ENCODE measurements around the gene LILRA5. TPM values are rescaled to one million over a fixed set of nuclear protein-coding genes. Genes with fewer than 3 reads are reported as not detected.

The LILRA5 gene
- total and polyA plus RNA-seq, 10 of the 15 experiments (the other 5 are each of a cell fraction or from before 2014, with no cell fraction given), result 0.05 to 1.2 (median 0.36) TPM; not detected in 4

DNA sequence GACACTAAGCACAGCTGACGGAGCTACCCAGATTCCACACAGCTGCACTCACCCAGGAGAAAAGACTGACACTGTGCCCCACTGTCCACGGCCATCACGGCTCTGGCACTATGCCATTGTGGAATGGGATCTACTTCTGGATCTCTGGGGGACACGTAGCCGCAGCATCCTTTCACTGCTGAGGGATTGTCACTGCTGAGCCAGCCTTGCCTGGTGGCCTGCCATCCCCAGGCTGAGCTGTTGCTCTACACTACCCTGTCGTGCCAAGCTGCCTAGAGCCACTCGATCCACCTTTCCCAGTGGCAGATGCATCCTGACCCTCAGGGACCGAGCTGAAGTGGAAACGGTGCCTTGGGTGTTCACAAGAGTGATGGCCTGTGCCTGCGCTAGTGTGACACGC lies 50.9 kb downstream of the LILRA5 start:
- Histone ChIP-seq H4K20me1 (ENCODE audit: control insufficient read depth, insufficient read depth) (no peaks in the 10 kb centered on the region), H3K27ac (ENCODE audit: control insufficient read depth, insufficient read depth) (no peak overlapping the region), H3K4me2 (ENCODE audit: control insufficient read depth, insufficient read depth) (no peak overlapping the region), H3K79me2 (ENCODE audit: control insufficient read depth, insufficient read depth, low read length) (no peaks in the 10 kb centered on the region), H3K9ac (ENCODE audit: control insufficient read depth, insufficient read depth, low read length) (no peak overlapping the region), H3K27me3 (replicated peaks in 1 of 2; ENCODE audit: control insufficient read depth in 2 of 2, insufficient read depth in 2 of 2, low read length in 1 of 2) (0 out of 4 replicates have a peak, but pooled peaks cover 0 to under 1% of the 10 kb centered on the region in 2 experiments), H3K36me3 (ENCODE audit: control insufficient read depth in 2 of 2, insufficient read depth in 2 of 2, low read length in 1 of 2) (no peaks in the 10 kb centered on the region), H3K4me3 (no peak overlapping the region), H2AFZ (ENCODE audit: control insufficient read depth, low read depth, low read length) (no peak overlapping the region), H3K4me1 (ENCODE audit: control insufficient read depth, insufficient read depth, low read length) (no peaks in the 10 kb centered on the region), H3K9me3 (replicated peaks; ENCODE audit: control insufficient read depth, insufficient read depth, low read length) (no peaks in the 10 kb centered on the region)
- DNase-seq (ENCODE audit: low read depth, low spot score) (no peak), FAIRE-seq (no peak), ATAC-seq (no peak)
- 37% methylated on average over 11 of the region's 11 CpGs for WGBS (ENCODE audit: insufficient coverage, insufficient replicate concordance, low lambda C conversion rate, missing lambda C conversion rate)
- intact Hi-C loops (cut with micrococcal nuclease; ENCODE audit: unreplicated experiment), result no loop called here
- in situ Hi-C loops (cut with MboI), result no loop called here
- CTCF ChIA-PET, result no interaction called here
- POLR2A ChIA-PET, result no interaction called here
- RAD21 ChIA-PET (ENCODE audit: unreplicated experiment), result no interaction called here
- no peak for TF ChIP-seq SIN3A (IDR thresholded peaks at IDR 0.05; ENCODE audit: low read depth, low read length)
- SMC1A ChIA-PET (ENCODE audit: uncharacterized antibody, unreplicated experiment), result no interaction called here
- no TSS peak for BruUV-seq (replicated peaks)

DNA sequence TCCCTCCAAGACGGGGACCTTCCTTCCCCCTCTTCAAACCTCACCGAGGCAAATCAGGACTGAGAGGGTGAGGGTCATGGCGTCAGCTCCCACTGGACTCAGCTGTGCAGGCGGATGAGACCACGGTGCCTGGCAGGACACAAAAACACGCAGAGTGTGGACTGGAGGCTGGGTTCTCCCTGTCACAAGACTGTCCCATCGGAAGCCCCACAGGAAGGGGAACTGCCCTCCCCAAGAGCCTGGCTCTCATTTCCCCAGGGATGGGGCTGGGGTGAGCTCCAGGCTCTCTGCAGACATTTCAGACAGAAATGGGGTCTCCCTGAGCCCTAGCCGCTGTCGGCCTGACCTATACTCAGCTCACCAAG lies 55.9 kb downstream of the LILRA5 start, which contains the start of gene LILRB5:
LILRB5 (minus strand) TSS at position 158 of the 365 bp plus-strand sequence; CDS start at position 78, 80 bp downstream.
- H2AFZ ChIP-seq (ENCODE audit: control insufficient read depth, low read depth, low read length), result no peak within 1 kb of the TSS
- CTCF ChIA-PET, result interaction anchor here (2.8 kb wide), 1 partner anchor 9 kb away, joined by 20 read pairs; no protein-coding TSS in a partner anchor
- TF ChIP-seq MYB (IDR thresholded peaks at IDR 0.05; ENCODE audit: borderline replicate concordance, low read depth, low read length) (no peak), ZNF384 (IDR thresholded peaks at IDR 0.05; ENCODE audit: borderline replicate concordance, low read depth, low read length) (no peak), YY1 (IDR thresholded peaks at IDR 0.05; ENCODE audit: low read depth, low read length) (no peak), TCF7 (IDR thresholded peaks at IDR 0.05; ENCODE audit: borderline replicate concordance) (no peak), NFYB (IDR thresholded peaks at IDR 0.05; ENCODE audit: insufficient read depth, low read depth, low read length) (no peak), RB1 (IDR thresholded peaks at IDR 0.05; ENCODE audit: borderline replicate concordance) (no peak), JUNB (IDR thresholded peaks at IDR 0.05) (no peak), PAX8 (IDR thresholded peaks at IDR 0.05) (no peak), EP300 (IDR thresholded peaks at IDR 0.05; ENCODE audit: borderline replicate concordance in 1 of 2, control insufficient read depth in 1 of 2, low read depth in 2 of 2, low read length in 2 of 2) (no peak), POLR2AphosphoS5 (IDR thresholded peaks at IDR 0.05; ENCODE audit: low read length) (no peak), CHD1 (IDR thresholded peaks at IDR 0.05; ENCODE audit: low read depth, low read length) (no peak)
- TF ChIP-seq, protein P1, sequence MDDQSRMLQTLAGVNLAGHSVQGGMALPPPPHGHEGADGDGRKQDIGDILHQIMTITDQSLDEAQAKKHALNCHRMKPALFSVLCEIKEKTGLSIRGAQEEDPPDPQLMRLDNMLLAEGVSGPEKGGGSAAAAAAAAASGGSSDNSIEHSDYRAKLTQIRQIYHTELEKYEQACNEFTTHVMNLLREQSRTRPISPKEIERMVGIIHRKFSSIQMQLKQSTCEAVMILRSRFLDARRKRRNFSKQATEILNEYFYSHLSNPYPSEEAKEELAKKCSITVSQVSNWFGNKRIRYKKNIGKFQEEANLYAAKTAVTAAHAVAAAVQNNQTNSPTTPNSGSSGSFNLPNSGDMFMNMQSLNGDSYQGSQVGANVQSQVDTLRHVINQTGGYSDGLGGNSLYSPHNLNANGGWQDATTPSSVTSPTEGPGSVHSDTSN (IDR thresholded peaks at IDR 0.05; ENCODE audit: insufficient replicate concordance, low read depth, low read length), result no peak
- TF ChIP-seq, protein P2, sequence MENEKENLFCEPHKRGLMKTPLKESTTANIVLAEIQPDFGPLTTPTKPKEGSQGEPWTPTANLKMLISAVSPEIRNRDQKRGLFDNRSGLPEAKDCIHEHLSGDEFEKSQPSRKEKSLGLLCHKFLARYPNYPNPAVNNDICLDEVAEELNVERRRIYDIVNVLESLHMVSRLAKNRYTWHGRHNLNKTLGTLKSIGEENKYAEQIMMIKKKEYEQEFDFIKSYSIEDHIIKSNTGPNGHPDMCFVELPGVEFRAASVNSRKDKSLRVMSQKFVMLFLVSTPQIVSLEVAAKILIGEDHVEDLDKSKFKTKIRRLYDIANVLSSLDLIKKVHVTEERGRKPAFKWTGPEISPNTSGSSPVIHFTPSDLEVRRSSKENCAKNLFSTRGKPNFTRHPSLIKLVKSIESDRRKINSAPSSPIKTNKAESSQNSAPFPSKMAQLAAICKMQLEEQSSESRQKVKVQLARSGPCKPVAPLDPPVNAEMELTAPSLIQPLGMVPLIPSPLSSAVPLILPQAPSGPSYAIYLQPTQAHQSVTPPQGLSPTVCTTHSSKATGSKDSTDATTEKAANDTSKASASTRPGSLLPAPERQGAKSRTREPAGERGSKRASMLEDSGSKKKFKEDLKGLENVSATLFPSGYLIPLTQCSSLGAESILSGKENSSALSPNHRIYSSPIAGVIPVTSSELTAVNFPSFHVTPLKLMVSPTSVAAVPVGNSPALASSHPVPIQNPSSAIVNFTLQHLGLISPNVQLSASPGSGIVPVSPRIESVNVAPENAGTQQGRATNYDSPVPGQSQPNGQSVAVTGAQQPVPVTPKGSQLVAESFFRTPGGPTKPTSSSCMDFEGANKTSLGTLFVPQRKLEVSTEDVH (IDR thresholded peaks at IDR 0.05; ENCODE audit: low read depth, partially characterized antibody), result no peak
- SMC1A ChIA-PET (ENCODE audit: uncharacterized antibody, unreplicated experiment), result interaction anchor here (0.7 to 1.9 kb wide), 2 partner anchors 9 to 10 kb away, joined by 3 to 4 read pairs; no protein-coding TSS in a partner anchor
- H3K4me3 ChIP-seq, result no peak within 1 kb of the TSS
- in situ Hi-C loops (cut with MboI) (no loop called here), intact Hi-C loops (cut with micrococcal nuclease; ENCODE audit: unreplicated experiment) (no loop called here)
- no peak within 1 kb of the TSS for H3K9ac ChIP-seq (ENCODE audit: control insufficient read depth, insufficient read depth, low read length)
- POLR2A ChIA-PET, result no interaction called here
- DNase-seq (ENCODE audit: low read depth, low spot score) (no peak), FAIRE-seq (no peak), ATAC-seq (no peak)
- no peaks in the 10 kb centered on the region for H4K20me1 ChIP-seq (ENCODE audit: control insufficient read depth, insufficient read depth)
- no peaks in the 10 kb centered on the region for H3K79me2 ChIP-seq (ENCODE audit: control insufficient read depth, insufficient read depth, low read length)
- H3K4me1 ChIP-seq (ENCODE audit: control insufficient read depth, insufficient read depth, low read length), result no peaks in the 10 kb centered on the region
- no TSS peak for BruUV-seq (replicated peaks)
- no peaks in the 10 kb centered on the region for H3K9me3 ChIP-seq (replicated peaks; ENCODE audit: control insufficient read depth, insufficient read depth, low read length)
- RAD21 ChIA-PET (ENCODE audit: unreplicated experiment), result interaction anchor here (0.6 kb wide), 1 partner anchor 28 kb away, joined by 4 read pairs; no protein-coding TSS in a partner anchor
- H3K27ac ChIP-seq (ENCODE audit: control insufficient read depth, insufficient read depth), result no peak within 1 kb of the TSS
- WGBS (ENCODE audit: insufficient coverage, insufficient replicate concordance, low lambda C conversion rate, missing lambda C conversion rate), result 16% methylated on average over 9 of the region's 9 CpGs
- 0 out of 4 replicates have a peak, but pooled peaks cover 0 to 4% of the 10 kb centered on the region in 2 experiments for H3K27me3 ChIP-seq (replicated peaks in 1 of 2; ENCODE audit: control insufficient read depth in 2 of 2, insufficient read depth in 2 of 2, low read length in 1 of 2)
- H3K4me2 ChIP-seq (ENCODE audit: control insufficient read depth, insufficient read depth), result no peak within 1 kb of the TSS
- H3K36me3 ChIP-seq (ENCODE audit: control insufficient read depth in 2 of 2, insufficient read depth in 2 of 2, low read length in 1 of 2), result no peaks in the 10 kb centered on the region
